Kidney (tissue), 14 donors: ENCODE measurements around the gene CCDC138. TPM values are rescaled to one million over a fixed set of nuclear protein-coding genes. Genes with fewer than 3 reads are reported as not detected.
A peak's percentile ranks its signal among the peaks of the same experiment; 100 is the strongest.

Source experiments
- DNase-seq, 5 donors: peaks; one replicate each; pipeline ENCODE4 v3.0.0-alpha.2; 2013 to 2020
- FAIRE-seq: peaks from 2 replicates; lab custom pipeline; 2012; peaks lifted over from hg19 to GRCh38; lab: Jason Lieb, UNC
- H3K27ac ChIP-seq, 2 donors: one replicate each; pipeline ENCODE4 v1.7.0; 2013; ENCODE audit warnings: low read depth in 2 of 2, low read length in 2 of 2, inconsistent platforms in 1 of 2
- H3K27me3 ChIP-seq: one replicate; pipeline ENCODE4 v1.7.1; 2013; ENCODE audit warnings: low read length, inconsistent platforms; ENCODE audit not compliant: control insufficient read depth, insufficient read depth
- H3K36me3 ChIP-seq, 3 donors: one replicate each; pipeline versions ENCODE4 v1.7.0 to v1.7.1; 2013; ENCODE audit warnings: low read length in 3 of 3, control low read depth in 1 of 3, inconsistent platforms in 1 of 3; ENCODE audit not compliant: insufficient read depth in 3 of 3, control insufficient read depth in 2 of 3
- H3K4me1 ChIP-seq, 3 donors: one replicate each; pipeline versions ENCODE4 v1.7.0 to v1.7.1; 2013; ENCODE audit warnings: low read length in 3 of 3, inconsistent platforms in 1 of 3, low read depth in 1 of 3; ENCODE audit not compliant: control insufficient read depth in 2 of 3, insufficient read depth in 2 of 3
- H3K4me3 ChIP-seq, 3 donors: one replicate each; pipeline versions ENCODE4 v1.7.0 to v1.8.1; 2013; ENCODE audit warnings: low read length in 3 of 3, control low read depth in 1 of 3, inconsistent platforms in 1 of 3
- H3K9ac ChIP-seq, 3 donors: one replicate each; pipeline versions ENCODE4 v1.7.0 to v1.7.1; 2013; ENCODE audit warnings: low read length in 3 of 3, control low read depth in 1 of 3, inconsistent platforms in 1 of 3
- H3K9me3 ChIP-seq, 3 donors: one replicate each; pipeline versions ENCODE4 v1.7.0 to v1.7.1; 2013; ENCODE audit warnings: low read length in 3 of 3, control low read depth in 1 of 3, inconsistent platforms in 1 of 3; ENCODE audit not compliant: control insufficient read depth in 2 of 3, insufficient read depth in 1 of 3
- CTCF ChIP-seq: IDR thresholded peaks from 3 replicates; pipeline ENCODE4 v1.5.1; 2012; ENCODE audit warnings: mild to moderate bottlenecking, moderate library complexity, borderline replicate concordance; ENCODE audit not compliant: insufficient read depth; ENCODE audit errors: extremely low read depth
- intact Hi-C: fragments of 100-400 bp; cut with DNase I; formaldehyde crosslinking; loops from one replicate; pipeline ENCODE4 v1.11.1; 2022
- polyA plus RNA-seq: library from polyadenylated mRNA; stranded (reverse); fragments of 350-450 nt; fragmentation: Illumina TruSeq; extraction: RNeasy Lipid Tissue Mini Kit (QIAGEN cat#74804); gene quantifications from one replicate; pipeline ENCODE4 v1.2.3, GENCODE V29; 2014; ENCODE audit warnings: low read depth, low replicate concordance; ENCODE audit not compliant: insufficient read depth
- total RNA-seq: library from RNA; stranded (reverse); fragmentation: NEBNext Ultra II Directional; extraction: Animal tissue kit (Norgen Biotek cat#: 25700); gene quantifications from one replicate; pipeline ENCODE4 v1.2.1, GENCODE V29; 2021
- donor health status: control.
- donor health status: control.
- donor health status: control.
- donor health status: control.
- donor health status: control.
- donor health status: DM: yes; HTN: yes; CAD: no.
- donor health status: Normal renal cell carcinoma (clear cell type).

Gene CCDC138
- total and polyA plus RNA-seq, 2 donors from 2014 or later = 1.3 to 3.2 TPM

- Histone ChIP-seq H3K4me1 (no peaks in the 10 kb centered on the region), H3K27ac (no peak overlapping the region), H3K36me3 (no peaks in the 10 kb centered on the region), H3K9ac (no peak overlapping the region), H3K27me3 (no peaks in the 10 kb centered on the region), H3K9me3 (no peaks in the 10 kb centered on the region), H3K4me3 (no peak overlapping the region)
- no peak for FAIRE-seq
- intact Hi-C loops = no loop called here
- DNase-seq = no peak
- no peak for TF ChIP-seq CTCF
These were observed 125.4 kb downstream of the CCDC138 start for GRCh38 chr2:108911807-108912628.

GRCh38 chr2:108912629-108912902 is 126.0 kb downstream of the CCDC138 start:
- no peak for TF ChIP-seq CTCF

GRCh38 chr2:108916122-108916795 is 129.7 kb downstream of the CCDC138 start:
- H3K4me3 ChIP-seq = no peak overlapping the region
- FAIRE-seq = no peak
- H3K27me3 ChIP-seq = no peaks in the 10 kb centered on the region
- no peaks in the 10 kb centered on the region for H3K9me3 ChIP-seq
- no peak overlapping the region for H3K27ac ChIP-seq
- intact Hi-C loops = no loop called here
- no peaks in the 10 kb centered on the region for H3K4me1 ChIP-seq
- DNase-seq = peak in 1 of 5 donors; percentile 33
- no peak overlapping the region for H3K9ac ChIP-seq
- no peak for TF ChIP-seq CTCF
- no peaks in the 10 kb centered on the region for H3K36me3 ChIP-seq

More at GRCh38 chr2:108912629-108912902, 126.0 kb downstream of the CCDC138 start:
- DNase-seq (no peak), FAIRE-seq (no peak)
- H3K4me1 ChIP-seq = no peaks in the 10 kb centered on the region
- H3K27ac ChIP-seq = no peak overlapping the region
- intact Hi-C loops = no loop called here
- H3K27me3 ChIP-seq = no peaks in the 10 kb centered on the region
- H3K9ac ChIP-seq = no peak overlapping the region
- no peaks in the 10 kb centered on the region for H3K9me3 ChIP-seq
- no peaks in the 10 kb centered on the region for H3K36me3 ChIP-seq
- no peak overlapping the region for H3K4me3 ChIP-seq
